GM23338 (cell line): ENCODE results near the gene MAP4K4. TPM values are rescaled to one million over a fixed set of nuclear protein-coding genes. Genes with fewer than 3 reads are reported as not detected.

Source experiments
- ATAC-seq: fragments of 200-7000 bp; cut with Tn5 transposase; 3 replicates; pipeline ENCODE4 v1.9.1; 2020
- DNase-seq: peaks from one replicate; pipeline ENCODE4 v3.0.0-alpha.2; 2015; ENCODE audit warnings: low spot score
- H2AFZ ChIP-seq: fragments of 200-600 bp; sonication (generic); 2 replicates; pipeline ENCODE4 v1.8.0; 2016; ENCODE audit warnings: antibody characterized with exemption, mild to moderate bottlenecking, moderate library complexity
- H3F3A ChIP-seq: fragments of 200-600 bp; sonication (generic); replicated peaks from 2 replicates; pipeline ENCODE4 v1.8.0; 2017; ENCODE audit warnings: antibody characterized with exemption, mixed run types, low read depth
- H3K27ac ChIP-seq: fragments of 200-600 bp; sonication (generic); 2 replicates; pipeline ENCODE4 v1.6.1; 2016; ENCODE audit warnings: low read depth
- H3K27me3 ChIP-seq: fragments of 200-600 bp; sonication (generic); 2 replicates; pipeline ENCODE4 v1.8.0; 2016; ENCODE audit warnings: mild to moderate bottlenecking, mixed run types, moderate library complexity; ENCODE audit not compliant: insufficient read depth
- H3K36me3 ChIP-seq: fragments of 200-600 bp; sonication (generic); 2 replicates; pipeline ENCODE4 v1.8.0; 2016; ENCODE audit warnings: mild to moderate bottlenecking; ENCODE audit not compliant: insufficient read depth
- H3K4me1 ChIP-seq: fragments of 200-600 bp; sonication (generic); 2 replicates; pipeline ENCODE4 v1.8.0; 2016; ENCODE audit warnings: mild to moderate bottlenecking, moderate library complexity; ENCODE audit not compliant: insufficient read depth
- H3K4me2 ChIP-seq: fragments of 200-600 bp; sonication (generic); 2 replicates; pipeline ENCODE4 v1.7.1; 2017; ENCODE audit warnings: mixed run types
- H3K4me3 ChIP-seq: fragments of 200-600 bp; sonication (generic); 2 replicates; pipeline ENCODE4 v1.6.1; 2016; ENCODE audit warnings: mixed run types
- H3K79me2 ChIP-seq: fragments of 200-600 bp; sonication (generic); replicated peaks from 2 replicates; pipeline ENCODE4 v1.8.0; 2017; ENCODE audit warnings: mild to moderate bottlenecking; ENCODE audit not compliant: insufficient read depth
- H3K9me2 ChIP-seq: fragments of 200-600 bp; sonication (generic); 2 replicates; pipeline ENCODE4 v1.8.0; 2017; ENCODE audit not compliant: insufficient read depth
- H4K20me1 ChIP-seq: fragments of 200-600 bp; sonication (generic); replicated peaks from 2 replicates; pipeline ENCODE4 v1.8.0; 2017; ENCODE audit warnings: mild to moderate bottlenecking; ENCODE audit not compliant: insufficient read depth
- H3K27ac Mint-ChIP-seq: 2 replicates; pipeline ENCODE4 v1.8.0; 2020; ENCODE audit warnings: inconsistent platforms, mild to moderate bottlenecking, moderate library complexity, mixed read lengths
- H3K27me3 Mint-ChIP-seq: 3 replicates; pipeline ENCODE4 v1.8.0; 2022; ENCODE audit warnings: low read depth, mild to moderate bottlenecking, moderate library complexity, mixed read lengths, inconsistent platforms; ENCODE audit not compliant: insufficient read depth, poor library complexity
- H3K36me3 Mint-ChIP-seq: 3 replicates; pipeline ENCODE4 v1.8.0; 2021; ENCODE audit warnings: low read depth, mild to moderate bottlenecking, inconsistent platforms, moderate library complexity, mixed read lengths
- H3K4me1 Mint-ChIP-seq: 3 replicates; pipeline ENCODE4 v1.8.0; 2020; ENCODE audit warnings: mild to moderate bottlenecking, inconsistent platforms, mixed read lengths
- H3K4me3 Mint-ChIP-seq: 3 replicates; pipeline ENCODE4 v1.8.0; 2021; ENCODE audit warnings: moderate library complexity, mild to moderate bottlenecking, inconsistent platforms, mixed read lengths
- H3K9me3 Mint-ChIP-seq: 3 replicates; pipeline ENCODE4 v1.8.0; 2020; ENCODE audit warnings: moderate library complexity, mild to moderate bottlenecking, inconsistent platforms, mixed read lengths
- POLR2AphosphoS5 ChIP-seq: IDR thresholded peaks from 2 replicates; pipeline ENCODE4 v1.6.1; 2016; ENCODE audit warnings: antibody characterized with exemption, low read depth
- polyA plus RNA-seq: library from polyadenylated mRNA; unstranded; fragments of >200 nt; fragmentation: Nextera tagmentation; extraction: Ambion mirVana; gene quantifications from 2 replicates; pipeline ENCODE4 v1.2.1, GENCODE V29; 2016
- total RNA-seq: library from RNA; depleted of rRNA; stranded (reverse); fragments of >200 nt; shearing (Covaris generic); gene quantifications from 2 replicates; pipeline ENCODE4 v1.2.3, GENCODE V29; 2014
- TF ChIP-seq, protein P1 (sequence below): fragments of 250-450 bp; sonication (Bioruptor Pico); IDR thresholded peaks from 2 replicates; pipeline ENCODE4 v1.5.0; 2020; ENCODE audit warnings: mild to moderate bottlenecking, moderate library complexity
- TF ChIP-seq, protein P2 (sequence below), 2 experiments: fragments of 200-600 bp in 1 of 2; sonication (generic) in 1 of 2; conservative IDR thresholded peaks; 2 replicates each; pipeline versions ENCODE4 v1.5.1 to v1.6.1; 2016 to 2017; ENCODE audit warnings: antibody characterized with exemption in 2 of 2, low read depth in 2 of 2, mild to moderate bottlenecking in 2 of 2, moderate library complexity in 1 of 2

MAP4K4 gene
- total and polyA plus RNA-seq, 2 experiments from 2014 or later: 34.6 to 99.2 TPM

DNA sequence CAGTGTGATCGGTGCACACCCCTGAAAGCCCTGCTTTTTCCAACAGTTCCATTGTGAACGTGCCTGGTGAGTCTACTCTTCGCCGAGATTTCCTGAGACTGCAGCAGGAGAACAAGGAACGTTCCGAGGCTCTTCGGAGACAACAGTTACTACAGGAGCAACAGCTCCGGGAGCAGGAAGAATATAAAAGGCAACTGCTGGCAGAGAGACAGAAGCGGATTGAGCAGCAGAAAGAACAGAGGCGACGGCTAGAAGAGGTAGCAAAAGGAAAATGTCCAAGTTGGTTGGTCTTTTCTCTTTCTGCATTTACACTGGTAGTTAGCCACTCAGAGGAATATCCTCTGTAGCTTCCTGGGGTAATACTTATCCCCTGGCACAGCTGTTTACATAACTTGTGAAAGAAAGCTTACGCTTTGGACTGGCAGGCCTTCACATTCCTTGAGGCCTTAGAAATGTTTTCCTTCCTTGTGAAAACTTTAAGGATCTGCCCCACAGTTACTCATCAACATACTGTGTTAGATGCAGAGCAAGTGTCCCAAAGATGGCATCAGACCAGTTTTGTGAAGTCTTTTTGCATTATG, 146.6 kb downstream of the MAP4K4 start:
- no peak for DNase-seq
- no peak overlapping the region for H3K4me3 Mint-ChIP-seq
- H3K9me3 Mint-ChIP-seq: no peaks in the 10 kb centered on the region
- no peak overlapping the region for H3K4me3 ChIP-seq
- H3K36me3 Mint-ChIP-seq: peaks cover 48% of the 10 kb centered on the region
- no peak overlapping the region for H3K27ac Mint-ChIP-seq
- H3K4me2 ChIP-seq: no peak overlapping the region
- H3K4me1 Mint-ChIP-seq: peaks cover 5% of the 10 kb centered on the region; the same call in 2 of the 3 replicates
- no peak overlapping the region for H3K27ac ChIP-seq
- no peaks in the 10 kb centered on the region for H3K4me1 ChIP-seq
- no peaks in the 10 kb centered on the region for H3K9me2 ChIP-seq
- peaks cover 42% of the 10 kb centered on the region for H3K36me3 ChIP-seq
- H4K20me1 ChIP-seq: no peaks in the 10 kb centered on the region; the same call in 1 of the 2 replicates
- H2AFZ ChIP-seq: no peak overlapping the region
- 0 out of 2 replicates have a peak, but pooled peaks cover 3% of the 10 kb centered on the region for H3F3A ChIP-seq
- H3K27me3 Mint-ChIP-seq: no peaks in the 10 kb centered on the region
- H3K27me3 ChIP-seq: no peaks in the 10 kb centered on the region
- ATAC-seq: no peak
- TF ChIP-seq POLR2AphosphoS5: no peak
- TF ChIP-seq, protein P1, sequence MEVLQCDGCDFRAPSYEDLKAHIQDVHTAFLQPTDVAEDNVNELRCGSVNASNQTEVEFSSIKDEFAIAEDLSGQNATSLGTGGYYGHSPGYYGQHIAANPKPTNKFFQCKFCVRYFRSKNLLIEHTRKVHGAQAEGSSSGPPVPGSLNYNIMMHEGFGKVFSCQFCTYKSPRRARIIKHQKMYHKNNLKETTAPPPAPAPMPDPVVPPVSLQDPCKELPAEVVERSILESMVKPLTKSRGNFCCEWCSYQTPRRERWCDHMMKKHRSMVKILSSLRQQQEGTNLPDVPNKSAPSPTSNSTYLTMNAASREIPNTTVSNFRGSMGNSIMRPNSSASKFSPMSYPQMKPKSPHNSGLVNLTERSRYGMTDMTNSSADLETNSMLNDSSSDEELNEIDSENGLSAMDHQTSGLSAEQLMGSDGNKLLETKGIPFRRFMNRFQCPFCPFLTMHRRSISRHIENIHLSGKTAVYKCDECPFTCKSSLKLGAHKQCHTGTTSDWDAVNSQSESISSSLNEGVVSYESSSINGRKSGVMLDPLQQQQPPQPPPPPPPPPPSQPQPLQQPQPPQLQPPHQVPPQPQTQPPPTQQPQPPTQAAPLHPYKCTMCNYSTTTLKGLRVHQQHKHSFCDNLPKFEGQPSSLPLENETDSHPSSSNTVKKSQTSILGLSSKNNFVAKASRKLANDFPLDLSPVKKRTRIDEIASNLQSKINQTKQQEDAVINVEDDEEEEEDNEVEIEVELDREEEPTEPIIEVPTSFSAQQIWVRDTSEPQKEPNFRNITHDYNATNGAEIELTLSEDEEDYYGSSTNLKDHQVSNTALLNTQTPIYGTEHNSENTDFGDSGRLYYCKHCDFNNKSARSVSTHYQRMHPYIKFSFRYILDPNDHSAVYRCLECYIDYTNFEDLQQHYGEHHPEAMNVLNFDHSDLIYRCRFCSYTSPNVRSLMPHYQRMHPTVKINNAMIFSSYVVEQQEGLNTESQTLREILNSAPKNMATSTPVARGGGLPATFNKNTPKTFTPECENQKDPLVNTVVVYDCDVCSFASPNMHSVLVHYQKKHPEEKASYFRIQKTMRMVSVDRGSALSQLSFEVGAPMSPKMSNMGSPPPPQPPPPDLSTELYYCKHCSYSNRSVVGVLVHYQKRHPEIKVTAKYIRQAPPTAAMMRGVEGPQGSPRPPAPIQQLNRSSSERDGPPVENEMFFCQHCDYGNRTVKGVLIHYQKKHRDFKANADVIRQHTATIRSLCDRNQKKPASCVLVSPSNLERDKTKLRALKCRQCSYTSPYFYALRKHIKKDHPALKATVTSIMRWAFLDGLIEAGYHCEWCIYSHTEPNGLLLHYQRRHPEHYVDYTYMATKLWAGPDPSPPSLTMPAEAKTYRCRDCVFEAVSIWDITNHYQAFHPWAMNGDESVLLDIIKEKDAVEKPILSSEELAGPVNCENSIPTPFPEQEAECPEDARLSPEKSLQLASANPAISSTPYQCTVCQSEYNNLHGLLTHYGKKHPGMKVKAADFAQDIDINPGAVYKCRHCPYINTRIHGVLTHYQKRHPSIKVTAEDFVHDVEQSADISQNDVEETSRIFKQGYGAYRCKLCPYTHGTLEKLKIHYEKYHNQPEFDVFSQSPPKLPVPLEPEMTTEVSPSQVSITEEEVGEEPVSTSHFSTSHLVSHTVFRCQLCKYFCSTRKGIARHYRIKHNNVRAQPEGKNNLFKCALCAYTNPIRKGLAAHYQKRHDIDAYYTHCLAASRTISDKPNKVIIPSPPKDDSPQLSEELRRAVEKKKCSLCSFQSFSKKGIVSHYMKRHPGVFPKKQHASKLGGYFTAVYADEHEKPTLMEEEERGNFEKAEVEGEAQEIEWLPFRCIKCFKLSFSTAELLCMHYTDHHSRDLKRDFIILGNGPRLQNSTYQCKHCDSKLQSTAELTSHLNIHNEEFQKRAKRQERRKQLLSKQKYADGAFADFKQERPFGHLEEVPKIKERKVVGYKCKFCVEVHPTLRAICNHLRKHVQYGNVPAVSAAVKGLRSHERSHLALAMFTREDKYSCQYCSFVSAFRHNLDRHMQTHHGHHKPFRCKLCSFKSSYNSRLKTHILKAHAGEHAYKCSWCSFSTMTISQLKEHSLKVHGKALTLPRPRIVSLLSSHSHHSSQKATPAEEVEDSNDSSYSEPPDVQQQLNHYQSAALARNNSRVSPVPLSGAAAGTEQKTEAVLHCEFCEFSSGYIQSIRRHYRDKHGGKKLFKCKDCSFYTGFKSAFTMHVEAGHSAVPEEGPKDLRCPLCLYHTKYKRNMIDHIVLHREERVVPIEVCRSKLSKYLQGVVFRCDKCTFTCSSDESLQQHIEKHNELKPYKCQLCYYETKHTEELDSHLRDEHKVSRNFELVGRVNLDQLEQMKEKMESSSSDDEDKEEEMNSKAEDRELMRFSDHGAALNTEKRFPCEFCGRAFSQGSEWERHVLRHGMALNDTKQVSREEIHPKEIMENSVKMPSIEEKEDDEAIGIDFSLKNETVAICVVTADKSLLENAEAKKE (CRISPR knock-in tag): no peak
- TF ChIP-seq, protein P2, sequence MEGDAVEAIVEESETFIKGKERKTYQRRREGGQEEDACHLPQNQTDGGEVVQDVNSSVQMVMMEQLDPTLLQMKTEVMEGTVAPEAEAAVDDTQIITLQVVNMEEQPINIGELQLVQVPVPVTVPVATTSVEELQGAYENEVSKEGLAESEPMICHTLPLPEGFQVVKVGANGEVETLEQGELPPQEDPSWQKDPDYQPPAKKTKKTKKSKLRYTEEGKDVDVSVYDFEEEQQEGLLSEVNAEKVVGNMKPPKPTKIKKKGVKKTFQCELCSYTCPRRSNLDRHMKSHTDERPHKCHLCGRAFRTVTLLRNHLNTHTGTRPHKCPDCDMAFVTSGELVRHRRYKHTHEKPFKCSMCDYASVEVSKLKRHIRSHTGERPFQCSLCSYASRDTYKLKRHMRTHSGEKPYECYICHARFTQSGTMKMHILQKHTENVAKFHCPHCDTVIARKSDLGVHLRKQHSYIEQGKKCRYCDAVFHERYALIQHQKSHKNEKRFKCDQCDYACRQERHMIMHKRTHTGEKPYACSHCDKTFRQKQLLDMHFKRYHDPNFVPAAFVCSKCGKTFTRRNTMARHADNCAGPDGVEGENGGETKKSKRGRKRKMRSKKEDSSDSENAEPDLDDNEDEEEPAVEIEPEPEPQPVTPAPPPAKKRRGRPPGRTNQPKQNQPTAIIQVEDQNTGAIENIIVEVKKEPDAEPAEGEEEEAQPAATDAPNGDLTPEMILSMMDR (conservative IDR thresholded peaks at IDR 0.05; ENCODE audit: low read depth in 2 of 2): no peak
- H3K79me2 ChIP-seq: peaks cover 19% of the 10 kb centered on the region; the same call in 1 of the 2 replicates
